Subcutaneous adipose tissue (tissue), 4 donors: ENCODE results near the gene HYAL3. TPM values are rescaled to one million over a fixed set of nuclear protein-coding genes. Genes with fewer than 3 reads are reported as not detected.

Source experiments
- total RNA-seq, 4 donors: library from RNA; depleted of rRNA; stranded (reverse); fragments of >200 nt; gene quantifications; one replicate each; pipeline ENCODE4 v1.1.0, GENCODE V29; 2016
- TF ChIP-seq, protein P1 (sequence below): fragments of 450-650 bp; IDR thresholded peaks from one replicate; pipeline ENCODE4 v1.5.1; 2016; ENCODE audit warnings: low read depth, mild to moderate bottlenecking, control low read depth, antibody characterized with exemption, moderate library complexity

The HYAL3 gene
- total RNA-seq, 4 donors from 2014 or later: 1.5 to 5.1 (median 3.4) TPM

DNA sequence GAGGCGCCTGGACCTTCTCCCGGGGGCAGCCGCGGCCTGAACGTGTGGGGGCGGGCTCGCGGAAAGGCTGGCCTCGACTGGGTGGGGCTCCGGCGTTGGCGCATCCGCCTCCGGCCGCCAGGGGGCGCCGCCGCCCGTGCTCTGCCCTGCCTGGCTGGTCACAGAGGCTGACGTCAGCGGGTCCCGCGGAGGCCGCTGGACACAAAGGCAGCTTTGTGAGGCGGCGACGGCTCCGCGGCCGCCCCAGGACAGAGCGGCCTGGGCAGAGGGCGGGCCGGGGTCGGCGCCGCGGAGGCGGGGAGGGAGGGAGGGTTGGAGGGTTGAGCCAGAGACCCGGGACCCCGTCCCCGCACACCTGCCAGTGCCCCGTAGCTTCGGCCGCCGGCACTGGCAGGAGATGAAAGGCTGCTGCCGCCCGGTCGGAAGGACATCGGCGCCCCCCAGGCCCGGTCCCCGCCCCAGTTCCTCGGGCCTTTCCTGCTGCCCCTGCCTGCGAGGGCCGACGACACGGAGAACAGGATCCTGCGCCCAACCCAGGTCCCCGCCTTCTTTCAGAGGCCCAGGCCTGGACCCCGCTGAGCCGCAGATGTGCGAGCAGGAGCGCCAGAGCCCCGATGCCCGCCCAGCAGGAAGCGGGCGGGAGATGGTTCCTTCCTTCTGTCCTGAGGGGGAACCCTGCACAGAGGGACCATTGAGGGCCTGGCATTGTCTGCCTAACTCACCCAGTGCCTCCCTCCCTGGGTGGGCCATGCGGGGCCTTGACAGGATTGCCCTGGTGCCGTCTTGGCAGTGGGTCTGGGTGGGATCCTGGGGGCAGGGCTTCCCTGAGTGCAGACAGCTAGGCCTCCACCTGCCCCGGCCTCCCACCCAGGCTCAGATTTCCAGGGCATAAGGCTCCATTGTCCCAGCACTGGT, 38.9 kb downstream of the HYAL3 start:
- TF ChIP-seq, protein P1, sequence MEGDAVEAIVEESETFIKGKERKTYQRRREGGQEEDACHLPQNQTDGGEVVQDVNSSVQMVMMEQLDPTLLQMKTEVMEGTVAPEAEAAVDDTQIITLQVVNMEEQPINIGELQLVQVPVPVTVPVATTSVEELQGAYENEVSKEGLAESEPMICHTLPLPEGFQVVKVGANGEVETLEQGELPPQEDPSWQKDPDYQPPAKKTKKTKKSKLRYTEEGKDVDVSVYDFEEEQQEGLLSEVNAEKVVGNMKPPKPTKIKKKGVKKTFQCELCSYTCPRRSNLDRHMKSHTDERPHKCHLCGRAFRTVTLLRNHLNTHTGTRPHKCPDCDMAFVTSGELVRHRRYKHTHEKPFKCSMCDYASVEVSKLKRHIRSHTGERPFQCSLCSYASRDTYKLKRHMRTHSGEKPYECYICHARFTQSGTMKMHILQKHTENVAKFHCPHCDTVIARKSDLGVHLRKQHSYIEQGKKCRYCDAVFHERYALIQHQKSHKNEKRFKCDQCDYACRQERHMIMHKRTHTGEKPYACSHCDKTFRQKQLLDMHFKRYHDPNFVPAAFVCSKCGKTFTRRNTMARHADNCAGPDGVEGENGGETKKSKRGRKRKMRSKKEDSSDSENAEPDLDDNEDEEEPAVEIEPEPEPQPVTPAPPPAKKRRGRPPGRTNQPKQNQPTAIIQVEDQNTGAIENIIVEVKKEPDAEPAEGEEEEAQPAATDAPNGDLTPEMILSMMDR: no peak

DNA sequence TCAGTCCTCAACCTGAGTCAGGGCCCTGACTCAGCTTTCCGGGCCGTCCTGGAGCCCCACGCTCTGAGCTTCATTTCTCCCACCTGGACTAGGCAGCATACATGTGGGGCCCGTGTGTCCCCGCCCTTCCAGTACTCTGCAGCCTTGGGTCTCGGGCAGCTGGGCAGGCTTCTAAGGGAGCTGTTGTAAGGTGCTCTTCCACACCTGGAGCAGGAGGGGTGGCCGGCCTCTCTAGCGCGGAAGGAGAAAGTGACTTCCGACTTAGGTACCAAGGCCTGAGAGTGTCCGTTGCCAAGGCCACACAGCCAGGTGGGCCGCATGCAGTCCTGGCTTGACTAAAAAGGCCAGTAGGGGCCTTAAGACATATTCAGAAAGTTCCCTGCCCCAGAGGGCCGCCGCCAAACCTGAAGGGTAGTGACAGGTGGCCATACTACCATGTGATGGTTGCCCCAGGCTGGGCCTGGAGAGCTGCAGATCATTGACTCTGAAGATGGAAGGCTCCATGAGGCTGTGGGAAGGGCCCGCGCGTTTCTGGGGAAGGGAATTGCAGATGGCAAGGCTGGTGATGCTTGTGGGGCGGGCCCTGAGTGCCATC, 39.7 kb downstream of the HYAL3 start:
- TF ChIP-seq, protein P1: no peak

DNA sequence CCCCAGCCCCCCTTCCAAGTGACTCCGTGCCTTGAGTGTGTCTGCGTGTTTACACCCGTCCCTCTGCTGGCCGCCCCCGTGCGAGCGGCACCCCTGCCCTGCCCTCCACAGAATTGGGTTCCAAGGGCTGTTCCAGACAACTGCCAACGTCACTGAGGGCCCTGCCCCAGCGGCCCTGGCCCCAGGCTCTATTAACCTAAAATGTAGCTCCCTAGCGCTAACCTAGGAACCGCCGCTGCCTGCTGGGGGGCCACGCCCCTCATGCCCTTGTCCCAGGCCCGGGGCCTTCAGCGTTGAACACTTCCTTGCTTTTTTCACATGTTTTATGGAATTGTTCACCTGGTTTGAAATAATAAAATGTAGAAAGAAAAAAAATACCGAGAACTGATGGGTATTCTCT, 40.2 kb downstream of the HYAL3 start:
- TF ChIP-seq, protein P1: no peak

DNA sequence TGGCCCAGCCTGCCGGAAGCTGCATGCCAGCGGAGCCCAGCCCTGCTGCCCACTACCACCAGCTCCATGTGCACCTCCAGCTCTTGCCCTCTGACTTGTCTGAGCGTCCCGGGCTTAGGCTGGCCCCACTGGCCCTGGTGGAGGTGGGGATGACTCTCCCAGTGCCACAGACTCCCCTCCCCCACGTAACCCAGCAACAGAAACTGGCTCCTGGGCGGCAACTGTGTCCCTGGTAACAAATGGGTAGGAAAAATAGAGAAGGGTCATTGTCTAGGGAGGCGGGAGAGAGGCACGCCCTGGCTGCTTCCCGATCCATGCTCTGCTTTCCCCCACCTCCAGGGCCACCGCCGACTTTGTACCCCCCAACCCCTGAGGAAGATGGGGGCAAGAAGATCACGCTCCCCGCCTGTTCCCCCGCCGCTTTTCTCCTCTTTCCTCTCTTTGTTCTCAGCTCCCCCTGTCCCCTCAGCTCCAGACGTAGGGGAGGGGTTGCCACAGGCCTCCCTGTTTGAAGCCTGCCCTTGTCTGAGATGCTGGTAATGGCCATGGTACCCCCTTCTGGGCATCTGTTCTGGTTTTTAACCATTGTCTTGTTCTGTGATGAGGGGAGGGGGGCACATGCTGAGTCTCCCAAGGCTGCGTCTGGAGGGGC, 41.0 kb downstream of the HYAL3 start:
- TF ChIP-seq, protein P1: no peak

DNA sequence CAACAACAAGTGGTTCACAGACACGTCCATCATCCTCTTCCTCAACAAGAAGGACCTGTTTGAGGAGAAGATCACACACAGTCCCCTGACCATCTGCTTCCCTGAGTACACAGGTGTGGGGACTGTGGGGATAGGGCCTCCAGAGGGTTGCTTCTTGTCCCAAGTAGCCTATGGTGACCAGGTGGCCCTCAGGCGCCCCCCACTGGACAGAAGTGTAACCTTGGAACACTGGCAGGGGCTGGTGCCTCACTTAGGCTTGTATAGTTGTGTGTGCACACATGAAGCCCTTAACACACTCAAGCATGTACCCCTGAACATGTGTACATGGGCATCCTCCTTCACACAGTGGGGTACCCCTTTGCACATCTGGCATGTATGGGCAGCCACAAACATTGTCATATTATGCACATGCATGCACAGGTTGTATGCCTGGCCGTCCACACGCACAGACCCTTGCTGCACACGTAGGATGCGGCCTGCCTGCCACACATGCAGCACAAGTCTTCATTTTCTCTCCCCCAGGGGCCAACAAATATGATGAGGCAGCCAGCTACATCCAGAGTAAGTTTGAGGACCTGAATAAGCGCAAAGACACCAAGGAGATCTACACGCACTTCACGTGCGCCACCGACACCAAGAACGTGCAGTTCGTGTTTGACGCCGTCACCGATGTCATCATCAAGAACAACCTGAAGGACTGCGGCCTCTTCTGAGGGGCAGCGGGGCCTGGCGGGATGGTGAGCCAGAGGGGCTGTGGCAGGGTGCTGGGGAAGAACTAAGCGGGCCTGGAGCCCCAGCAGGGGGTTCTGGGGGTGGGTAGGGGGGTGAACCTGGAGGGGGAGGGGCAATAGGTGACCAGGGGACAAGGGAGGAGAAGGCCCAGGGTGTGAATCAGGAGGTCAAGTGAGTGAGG, 42.0 kb downstream of the HYAL3 start:
- TF ChIP-seq, protein P1: no peak

DNA sequence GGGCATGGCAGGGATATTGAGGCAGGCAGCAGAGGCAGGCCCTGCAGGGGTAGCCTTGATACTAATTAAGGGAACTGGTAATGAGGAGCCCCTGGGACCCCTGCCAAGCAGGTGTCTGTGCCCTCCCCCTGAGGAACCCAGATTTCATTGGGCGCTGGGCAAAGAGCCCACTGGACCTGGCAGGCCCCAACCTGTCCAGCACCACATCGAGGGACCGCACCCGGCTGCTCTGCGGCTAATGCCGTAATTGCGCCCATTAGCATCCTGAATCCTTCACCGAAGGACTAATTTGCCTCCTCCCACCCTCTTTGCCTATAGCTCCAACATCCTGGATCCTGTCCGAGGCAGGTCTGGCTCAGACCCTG, 44.0 kb downstream of the HYAL3 start:
- TF ChIP-seq, protein P1: no peak
